WTC11 (cell line): ENCODE data around the gene GATA2. TPM values are rescaled to one million over a fixed set of nuclear protein-coding genes. Genes with fewer than 3 reads are reported as not detected.

Source experiments
- ATAC-seq: fragments of 200-7000 bp; cut with Tn5 transposase; 2 replicates; pipeline ENCODE4 v1.10.0; 2021; ENCODE audit warnings: mild to moderate bottlenecking, moderate library complexity
- CTCF ChIA-PET: fragments of 300-600 bp; sonication (Branson Sonifier 250); formaldehyde crosslinking; loops from one replicate; lab custom pipeline; 2021; ENCODE audit warnings: antibody characterized with exemption; lab: Charles Lee
- POLR2A ChIA-PET: fragments of 350-600 bp; sonication (Branson Sonifier 250); formaldehyde crosslinking; loops from one replicate; lab custom pipeline; 2021; ENCODE audit warnings: antibody characterized with exemption; lab: Charles Lee
- DNase-seq: peaks from one replicate; pipeline ENCODE4 v3.0.0; 2021; ENCODE audit warnings: low spot score
- H3K27ac Mint-ChIP-seq: 2 replicates; pipeline ENCODE4 v1.8.0; 2021; ENCODE audit warnings: mixed read lengths
- H3K27me3 Mint-ChIP-seq: 2 replicates; pipeline ENCODE4 v1.8.0; 2021; ENCODE audit warnings: low read depth, mild to moderate bottlenecking, moderate library complexity, mixed read lengths
- H3K36me3 Mint-ChIP-seq: 2 replicates; pipeline ENCODE4 v1.8.0; 2021; ENCODE audit warnings: mixed read lengths
- H3K4me1 Mint-ChIP-seq: 2 replicates; pipeline ENCODE4 v1.8.0; 2022; ENCODE audit warnings: mixed read lengths
- H3K4me3 Mint-ChIP-seq: 2 replicates; pipeline ENCODE4 v1.8.0; 2021; ENCODE audit warnings: mild to moderate bottlenecking, moderate library complexity, mixed read lengths
- H3K9me3 Mint-ChIP-seq: 2 replicates; pipeline ENCODE4 v1.8.0; 2021; ENCODE audit warnings: mixed read lengths
- ATF6 ChIP-seq: sonication (generic); formaldehyde crosslinking; IDR thresholded peaks from 2 replicates; pipeline ENCODE4 v1.8.1; 2023; ENCODE audit warnings: mild to moderate bottlenecking, missing genetic modification reagents
- CBFB ChIP-seq: sonication (generic); formaldehyde crosslinking; IDR thresholded peaks from 2 replicates; pipeline ENCODE4 v1.8.1; 2022; ENCODE audit warnings: mild to moderate bottlenecking, low read depth, missing genetic modification reagents
- CDX4 ChIP-seq: fragments of 250-450 bp; sonication (Bioruptor Pico); IDR thresholded peaks from 2 replicates; pipeline ENCODE4 v1.9.0; 2021; ENCODE audit warnings: moderate library complexity, mild to moderate bottlenecking, inconsistent platforms, borderline replicate concordance
- E2F1 ChIP-seq: sonication (generic); formaldehyde crosslinking; IDR thresholded peaks from 2 replicates; pipeline ENCODE4 v1.8.0; 2022; ENCODE audit warnings: mild to moderate bottlenecking, missing genetic modification reagents
- ESRRA ChIP-seq: sonication (generic); formaldehyde crosslinking; IDR thresholded peaks from 2 replicates; pipeline ENCODE4 v1.8.1; 2022; ENCODE audit warnings: mild to moderate bottlenecking, missing genetic modification reagents, borderline replicate concordance
- FOXP1 ChIP-seq: sonication (generic); formaldehyde crosslinking; IDR thresholded peaks from 2 replicates; pipeline ENCODE4 v1.8.0; 2022; ENCODE audit warnings: missing genetic modification reagents, mild to moderate bottlenecking, moderate library complexity, borderline replicate concordance
- FOXP4 ChIP-seq: sonication (generic); formaldehyde crosslinking; IDR thresholded peaks from 2 replicates; pipeline ENCODE4 v1.8.0; 2022; ENCODE audit warnings: mild to moderate bottlenecking, missing genetic modification reagents
- HMGXB4 ChIP-seq: sonication (generic); formaldehyde crosslinking; IDR thresholded peaks from 2 replicates; pipeline ENCODE4 v1.8.1; 2023; ENCODE audit warnings: mild to moderate bottlenecking, moderate library complexity, missing genetic modification reagents
- NFYB ChIP-seq: sonication (generic); formaldehyde crosslinking; conservative IDR thresholded peaks from 2 replicates; pipeline ENCODE4 v1.8.0; 2022; ENCODE audit warnings: low read depth, missing genetic modification reagents
- OVOL2 ChIP-seq: fragments of 250-450 bp; sonication (Bioruptor Pico); IDR thresholded peaks from 2 replicates; pipeline ENCODE4 v1.9.0; 2021; ENCODE audit warnings: mild to moderate bottlenecking, borderline replicate concordance
- RELA ChIP-seq: sonication (generic); formaldehyde crosslinking; IDR thresholded peaks from 2 replicates; pipeline ENCODE4 v1.8.1; 2022; ENCODE audit warnings: missing genetic modification reagents, mild to moderate bottlenecking, borderline replicate concordance
- SP1 ChIP-seq: sonication (generic); formaldehyde crosslinking; conservative IDR thresholded peaks from 2 replicates; pipeline ENCODE4 v1.8.1; 2022; ENCODE audit warnings: missing genetic modification reagents
- ZNF138 ChIP-seq: sonication (generic); formaldehyde crosslinking; conservative IDR thresholded peaks from 2 replicates; pipeline ENCODE4 v1.8.1; 2022; ENCODE audit warnings: mild to moderate bottlenecking, moderate library complexity, missing genetic modification reagents
- ZNF281 ChIP-seq: sonication (generic); formaldehyde crosslinking; IDR thresholded peaks from 2 replicates; pipeline ENCODE4 v1.8.0; 2023; ENCODE audit warnings: mild to moderate bottlenecking, missing genetic modification reagents
- ZNF425 ChIP-seq: fragments of 250-450 bp; sonication (Bioruptor Pico); conservative IDR thresholded peaks from 2 replicates; pipeline ENCODE4 v1.9.0; 2021; ENCODE audit warnings: mild to moderate bottlenecking
- ZNF512 ChIP-seq: sonication (generic); formaldehyde crosslinking; IDR thresholded peaks from 2 replicates; pipeline ENCODE4 v1.8.1; 2022; ENCODE audit warnings: missing genetic modification reagents, borderline replicate concordance
- total RNA-seq: library from RNA; stranded (reverse); gene quantifications from 3 replicates; pipeline ENCODE4 v1.2.3, GENCODE V29; 2021

The GATA2 gene
- total RNA-seq, 1 experiment from 2014 or later, result 1.6 TPM

GRCh38 chr3:128452678-128453275, 40.2 kb downstream of the GATA2 start (continued):
- TF ChIP-seq ZNF425 (CRISPR knock-in tag) (no peak), CBFB (CRISPR knock-in tag) (no peak)
- TF ChIP-seq, all 79 proteins: peak for 0

- H3K4me3 Mint-ChIP-seq, result no peak overlapping the region
- DNase-seq (no peak), ATAC-seq (no peak)
- peaks cover 2% of the 10 kb centered on the region; the same call in 1 of the 2 replicates for H3K9me3 Mint-ChIP-seq
- no peaks in the 10 kb centered on the region for H3K4me1 Mint-ChIP-seq
- no peaks in the 10 kb centered on the region for H3K36me3 Mint-ChIP-seq
- H3K27me3 Mint-ChIP-seq, result peaks cover 39% of the 10 kb centered on the region
- ChIA-PET CTCF (interaction anchor here (1.1 kb wide), 1 partner anchor 14 kb away, joined by 3 read pairs; no protein-coding TSS in a partner anchor), POLR2A (no interaction called here)
- H3K27ac Mint-ChIP-seq, result no peak overlapping the region
- no peak for TF ChIP-seq CBFB (CRISPR knock-in tag)
- TF ChIP-seq ESRRA (CRISPR knock-in tag), result no peak
- no peak for TF ChIP-seq ZNF512 (CRISPR knock-in tag)
- no peak for TF ChIP-seq HMGXB4 (CRISPR knock-in tag)
- no peak for TF ChIP-seq SP1 (CRISPR knock-in tag)
- no peak for TF ChIP-seq E2F1 (CRISPR knock-in tag)
- TF ChIP-seq FOXP1, result no peak
- TF ChIP-seq CDX4 (CRISPR knock-in tag), result no peak
Measured at GRCh38 chr3:128452120-128452519, 40.9 kb downstream of the GATA2 start.

GRCh38 chr3:128449111-128449638, 43.8 kb downstream of the GATA2 start:
- no peaks in the 10 kb centered on the region for H3K4me1 Mint-ChIP-seq
- ATAC-seq (no peak), DNase-seq (no peak)
- no peak overlapping the region for H3K27ac Mint-ChIP-seq
- no peaks in the 10 kb centered on the region for H3K36me3 Mint-ChIP-seq
- ChIA-PET POLR2A (interaction anchor here (0.6 kb wide), 1 partner anchor 34 kb away, joined by 3 read pairs; no protein-coding TSS in a partner anchor), CTCF (no interaction called here)
- no peak overlapping the region for H3K4me3 Mint-ChIP-seq
- H3K27me3 Mint-ChIP-seq, result peaks cover 28% of the 10 kb centered on the region
- no peak for TF ChIP-seq NFYB (CRISPR knock-in tag)
- no peak for TF ChIP-seq ATF6 (CRISPR knock-in tag)
- TF ChIP-seq RELA (CRISPR knock-in tag), result no peak
- TF ChIP-seq FOXP4, result no peak
- TF ChIP-seq ZNF138 (CRISPR knock-in tag), result no peak
- no peak for TF ChIP-seq OVOL2 (CRISPR knock-in tag)
- no peak for TF ChIP-seq ZNF281 (CRISPR knock-in tag)
- H3K9me3 Mint-ChIP-seq, result peaks cover 25% of the 10 kb centered on the region
